Fibroblast of pulmonary artery (primary cell): ENCODE measurements around the gene CRY1.

Source experiments
- DNase-seq: peaks from one replicate; pipeline ENCODE4 v3.0.0-alpha.2; 2010; ENCODE audit warnings: low read depth
- H3K4me3 ChIP-seq: replicated peaks from 2 replicates; pipeline ENCODE4 v1.5.1; 2011; ENCODE audit warnings: low read depth, mild to moderate bottlenecking, control low read depth, low read length, moderate library complexity
- TF ChIP-seq, protein P1 (sequence below): IDR thresholded peaks from 2 replicates; pipeline ENCODE4 v1.5.1; 2011; ENCODE audit warnings: mild to moderate bottlenecking, control low read depth, low read length, inconsistent platforms; ENCODE audit errors: missing control alignments

CRY1 gene

GRCh38 chr12:107099917-107100316 is 6.6 kb upstream of the CRY1 start:
- DNase-seq: no peak
- no peak overlapping the region for H3K4me3 ChIP-seq
- TF ChIP-seq, protein P1, sequence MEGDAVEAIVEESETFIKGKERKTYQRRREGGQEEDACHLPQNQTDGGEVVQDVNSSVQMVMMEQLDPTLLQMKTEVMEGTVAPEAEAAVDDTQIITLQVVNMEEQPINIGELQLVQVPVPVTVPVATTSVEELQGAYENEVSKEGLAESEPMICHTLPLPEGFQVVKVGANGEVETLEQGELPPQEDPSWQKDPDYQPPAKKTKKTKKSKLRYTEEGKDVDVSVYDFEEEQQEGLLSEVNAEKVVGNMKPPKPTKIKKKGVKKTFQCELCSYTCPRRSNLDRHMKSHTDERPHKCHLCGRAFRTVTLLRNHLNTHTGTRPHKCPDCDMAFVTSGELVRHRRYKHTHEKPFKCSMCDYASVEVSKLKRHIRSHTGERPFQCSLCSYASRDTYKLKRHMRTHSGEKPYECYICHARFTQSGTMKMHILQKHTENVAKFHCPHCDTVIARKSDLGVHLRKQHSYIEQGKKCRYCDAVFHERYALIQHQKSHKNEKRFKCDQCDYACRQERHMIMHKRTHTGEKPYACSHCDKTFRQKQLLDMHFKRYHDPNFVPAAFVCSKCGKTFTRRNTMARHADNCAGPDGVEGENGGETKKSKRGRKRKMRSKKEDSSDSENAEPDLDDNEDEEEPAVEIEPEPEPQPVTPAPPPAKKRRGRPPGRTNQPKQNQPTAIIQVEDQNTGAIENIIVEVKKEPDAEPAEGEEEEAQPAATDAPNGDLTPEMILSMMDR: no peak

- no peak for DNase-seq
- H3K4me3 ChIP-seq: no peak overlapping the region
- TF ChIP-seq, protein P1: no peak
Observed at GRCh38 chr12:107096571-107096970, 3.2 kb upstream of the CRY1 start.

DNA sequence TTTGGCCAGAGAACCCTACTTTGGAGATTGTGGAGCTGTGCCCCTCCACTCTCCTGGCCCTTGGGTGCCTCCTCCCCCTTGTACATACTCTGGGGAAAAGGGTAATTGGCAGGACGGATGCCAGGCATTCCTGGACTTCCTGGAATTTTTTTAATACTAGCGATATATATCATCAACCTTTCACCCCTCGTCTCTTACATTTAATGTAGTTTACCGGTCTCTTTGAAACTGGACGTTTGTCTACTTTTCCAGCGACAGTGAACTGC is 767 bp upstream of the CRY1 start:
- peak overlapping the region; percentile 83 for H3K4me3 ChIP-seq
- no peak for DNase-seq
- TF ChIP-seq, protein P1: no peak

DNA sequence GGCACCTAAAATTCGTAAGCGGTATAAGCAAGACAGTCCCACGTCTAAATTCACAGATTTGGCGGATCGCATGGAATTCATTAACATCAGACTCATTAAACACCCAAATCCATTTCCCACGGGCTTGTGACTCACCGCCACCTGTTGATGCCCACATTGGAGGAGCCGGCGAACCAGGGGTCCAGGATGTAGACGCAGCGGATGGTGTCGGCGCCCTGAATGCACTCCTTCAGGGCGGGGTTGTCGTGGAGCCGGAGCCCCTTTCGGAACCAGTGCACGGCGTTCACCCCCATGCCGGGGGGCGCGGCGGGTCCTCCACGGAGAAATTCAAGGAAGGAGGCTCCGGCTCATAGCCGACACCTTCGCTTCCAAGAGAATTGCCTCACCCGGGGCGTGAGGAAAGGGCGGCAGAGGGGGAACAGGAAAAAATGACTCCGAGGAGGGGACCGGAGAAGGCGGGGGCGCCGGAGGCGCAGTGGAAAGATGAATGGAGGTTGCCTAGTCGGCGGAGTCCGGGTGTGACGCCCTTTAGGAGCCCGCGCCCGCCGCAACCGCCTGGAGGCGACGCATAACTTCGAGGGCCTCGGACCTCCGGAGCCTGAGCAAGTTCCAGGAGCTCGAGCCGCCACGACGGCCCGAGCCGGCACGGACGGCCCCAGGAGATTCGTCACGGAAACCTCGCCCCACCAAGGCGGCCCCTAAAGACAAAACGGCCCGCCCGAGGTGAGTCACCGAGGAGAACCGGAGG is 506 bp downstream of the CRY1 start:
- peak overlapping the region; percentile 83 for H3K4me3 ChIP-seq
- DNase-seq: peak; percentile 41
- TF ChIP-seq, protein P1: no peak

GRCh38 chr12:107091989-107092641 is 1.2 kb downstream of the CRY1 start:
- peak overlapping the region; percentile 83 for H3K4me3 ChIP-seq
- DNase-seq: peak; percentile 97
- TF ChIP-seq, protein P1: peak; percentile 87

GRCh38 chr12:107091381-107091780 is 2.0 kb downstream of the CRY1 start:
- DNase-seq: peak; percentile 69
- H3K4me3 ChIP-seq: peak overlapping the region; percentile 83
- TF ChIP-seq, protein P1: no peak

DNA sequence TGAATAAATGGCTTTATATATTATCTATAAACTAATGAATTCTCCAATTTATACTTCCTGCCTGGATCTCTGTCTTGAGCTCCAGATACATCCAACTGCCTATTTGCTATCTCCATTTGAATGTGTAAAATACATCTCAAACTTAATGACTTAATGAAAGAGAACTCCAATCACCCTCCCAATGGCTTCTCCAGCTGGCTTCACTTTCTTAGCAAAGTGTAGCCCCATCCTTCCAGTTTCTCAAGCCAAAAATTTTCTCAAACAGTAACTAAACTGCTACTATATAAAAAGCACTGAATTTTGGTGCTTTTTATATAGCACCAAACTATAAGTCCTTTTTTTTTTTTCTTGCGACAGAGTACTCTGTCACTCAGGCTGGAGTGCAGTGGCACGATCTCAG is 2.6 kb downstream of the CRY1 start:
- TF ChIP-seq, protein P1: no peak
- H3K4me3 ChIP-seq: peak overlapping the region; percentile 83
- no peak for DNase-seq
